Loucy (cell line): ENCODE data around the gene CAMKMT.

Experiments used
- H2AFZ ChIP-seq: fragments of 200-600 bp; sonication (generic); 2 replicates; pipeline ENCODE4 v1.6.0; 2016; ENCODE audit warnings: antibody characterized with exemption, mild to moderate bottlenecking, low read length, moderate library complexity
- H3F3A ChIP-seq: fragments of 200-600 bp; 2 replicates; pipeline ENCODE4 v1.6.0; 2016; ENCODE audit warnings: antibody characterized with exemption, low read depth, mild to moderate bottlenecking
- H3K27me3 ChIP-seq: fragments of 200-600 bp; sonication (generic); 2 replicates; pipeline ENCODE4 v1.6.1; 2014; ENCODE audit warnings: low read length, mild to moderate bottlenecking; ENCODE audit not compliant: insufficient read depth, poor library complexity, severe bottlenecking
- H3K36me3 ChIP-seq: fragments of 200-600 bp; sonication (generic); 2 replicates; pipeline ENCODE4 v1.6.1; 2016; ENCODE audit warnings: low read length; ENCODE audit not compliant: insufficient read depth
- H3K4me1 ChIP-seq: fragments of 200-600 bp; sonication (generic); 2 replicates; pipeline ENCODE4 v1.5.1; 2014; ENCODE audit warnings: low read length, mild to moderate bottlenecking; ENCODE audit not compliant: insufficient read depth, poor library complexity, severe bottlenecking
- H3K4me2 ChIP-seq: fragments of 200-600 bp; sonication (generic); 2 replicates; pipeline ENCODE4 v1.6.0; 2014; ENCODE audit warnings: antibody characterized with exemption, low read length, low read depth, mild to moderate bottlenecking; ENCODE audit not compliant: poor library complexity, severe bottlenecking
- H3K4me3 ChIP-seq: fragments of 200-600 bp; sonication (generic); 2 replicates; pipeline ENCODE4 v1.5.1; 2014; ENCODE audit warnings: low read length, mild to moderate bottlenecking, mixed read lengths; ENCODE audit not compliant: poor library complexity, severe bottlenecking
- H3K79me2 ChIP-seq: fragments of 200-600 bp; sonication (generic); 2 replicates; pipeline ENCODE4 v1.6.1; 2014; ENCODE audit warnings: low read length; ENCODE audit not compliant: insufficient read depth
- H3K9ac ChIP-seq: fragments of 200-600 bp; sonication (generic); 2 replicates; pipeline ENCODE4 v1.6.0; 2014; ENCODE audit warnings: mild to moderate bottlenecking, low read depth, low read length, moderate library complexity; ENCODE audit not compliant: poor library complexity, severe bottlenecking
- H3K9me2 ChIP-seq: fragments of 200-600 bp; sonication (generic); replicated peaks from 2 replicates; pipeline ENCODE4 v1.6.1; 2016; ENCODE audit warnings: low read depth, low read length, mixed read lengths
- H3K9me3 ChIP-seq: fragments of 200-600 bp; sonication (generic); 2 replicates; pipeline ENCODE4 v1.6.1; 2014; ENCODE audit warnings: mild to moderate bottlenecking, antibody characterized with exemption, low read length, low read depth; ENCODE audit not compliant: insufficient read depth
- H4K20me1 ChIP-seq: fragments of 200-600 bp; sonication (generic); 2 replicates; pipeline ENCODE4 v1.6.0; 2014; ENCODE audit warnings: antibody characterized with exemption, low read length, mild to moderate bottlenecking; ENCODE audit not compliant: insufficient read depth, poor library complexity, severe bottlenecking
- EZH2phosphoT487 ChIP-seq: fragments of 200-600 bp; IDR thresholded peaks from 2 replicates; pipeline ENCODE4 v1.6.1; 2018; ENCODE audit warnings: antibody characterized with exemption, mild to moderate bottlenecking, moderate library complexity, borderline replicate concordance
- TF ChIP-seq, protein P1 (sequence below): fragments of 200-600 bp; sonication (generic); conservative IDR thresholded peaks from 2 replicates; pipeline ENCODE4 v1.5.1; 2014; ENCODE audit warnings: mild to moderate bottlenecking, antibody characterized with exemption, low read length

CAMKMT gene

DNA sequence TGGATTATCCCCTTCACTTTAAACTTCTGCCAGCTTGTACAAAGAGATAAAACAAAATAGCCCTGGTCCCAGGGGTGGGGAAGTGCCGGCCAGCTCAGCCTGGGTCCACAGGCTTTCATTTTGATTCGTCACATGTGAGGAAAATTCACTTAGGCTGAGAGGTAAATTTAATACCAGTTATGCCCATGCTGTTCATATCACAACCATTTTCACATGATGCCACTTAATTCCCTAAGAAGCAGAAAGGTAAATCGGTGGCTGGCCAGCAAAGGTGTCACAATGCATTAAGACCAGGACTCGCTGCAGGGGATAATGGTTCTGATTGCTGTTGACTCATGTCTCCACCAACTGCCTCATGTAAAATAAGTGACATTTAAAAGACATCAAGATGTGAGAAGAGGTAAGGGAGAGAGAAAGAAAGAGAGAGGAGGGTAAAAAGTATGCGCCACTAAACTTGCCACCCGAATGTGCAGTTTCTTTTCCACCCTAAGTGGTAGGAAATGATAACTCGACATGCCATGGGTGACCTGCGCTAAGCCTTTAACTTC is 318.8 kb downstream of the CAMKMT start:
- Histone ChIP-seq H4K20me1 (no peaks in the 10 kb centered on the region), H3K9ac (no peak overlapping the region), H3K4me1 (no peaks in the 10 kb centered on the region), H3K9me3 (no peaks in the 10 kb centered on the region), H2AFZ (no peak overlapping the region), H3F3A (no peaks in the 10 kb centered on the region), H3K79me2 (no peaks in the 10 kb centered on the region), H3K4me2 (no peak overlapping the region), H3K4me3 (no peak overlapping the region), H3K9me2 (no peaks in the 10 kb centered on the region), H3K36me3 (no peaks in the 10 kb centered on the region), H3K27me3 (no peaks in the 10 kb centered on the region)
- TF ChIP-seq, protein P1, sequence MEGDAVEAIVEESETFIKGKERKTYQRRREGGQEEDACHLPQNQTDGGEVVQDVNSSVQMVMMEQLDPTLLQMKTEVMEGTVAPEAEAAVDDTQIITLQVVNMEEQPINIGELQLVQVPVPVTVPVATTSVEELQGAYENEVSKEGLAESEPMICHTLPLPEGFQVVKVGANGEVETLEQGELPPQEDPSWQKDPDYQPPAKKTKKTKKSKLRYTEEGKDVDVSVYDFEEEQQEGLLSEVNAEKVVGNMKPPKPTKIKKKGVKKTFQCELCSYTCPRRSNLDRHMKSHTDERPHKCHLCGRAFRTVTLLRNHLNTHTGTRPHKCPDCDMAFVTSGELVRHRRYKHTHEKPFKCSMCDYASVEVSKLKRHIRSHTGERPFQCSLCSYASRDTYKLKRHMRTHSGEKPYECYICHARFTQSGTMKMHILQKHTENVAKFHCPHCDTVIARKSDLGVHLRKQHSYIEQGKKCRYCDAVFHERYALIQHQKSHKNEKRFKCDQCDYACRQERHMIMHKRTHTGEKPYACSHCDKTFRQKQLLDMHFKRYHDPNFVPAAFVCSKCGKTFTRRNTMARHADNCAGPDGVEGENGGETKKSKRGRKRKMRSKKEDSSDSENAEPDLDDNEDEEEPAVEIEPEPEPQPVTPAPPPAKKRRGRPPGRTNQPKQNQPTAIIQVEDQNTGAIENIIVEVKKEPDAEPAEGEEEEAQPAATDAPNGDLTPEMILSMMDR: no peak
- TF ChIP-seq EZH2phosphoT487: no peak

DNA sequence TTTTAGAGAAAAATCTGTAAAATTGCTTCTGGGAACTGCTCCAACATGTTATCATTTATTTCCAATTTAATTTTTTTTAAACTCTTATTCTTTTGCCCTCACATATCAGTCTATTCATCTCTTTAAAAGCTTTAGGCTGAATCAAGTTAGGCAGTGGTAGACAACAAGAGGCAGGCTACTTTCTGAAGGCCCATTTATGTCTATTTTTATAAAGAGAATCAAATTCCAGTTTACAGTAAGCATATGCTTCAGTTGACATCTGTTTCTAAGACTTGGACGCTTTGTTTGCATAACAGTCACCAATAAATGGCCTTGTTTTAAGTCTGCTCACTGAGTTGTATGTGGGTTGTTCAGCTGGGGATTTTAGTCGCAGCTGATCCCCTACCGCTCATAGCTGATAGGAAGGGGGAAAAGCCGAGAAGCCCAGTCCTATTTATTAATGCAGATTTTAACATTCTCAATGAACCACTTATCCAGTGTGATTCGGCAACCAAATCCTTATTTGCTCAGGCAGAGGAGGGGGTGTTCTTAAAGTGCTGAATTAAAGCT is 319.3 kb downstream of the CAMKMT start:
- TF ChIP-seq, protein P1: no peak
- TF ChIP-seq EZH2phosphoT487: no peak
- H3K79me2 ChIP-seq: no peaks in the 10 kb centered on the region
- no peaks in the 10 kb centered on the region for H3F3A ChIP-seq
- no peaks in the 10 kb centered on the region for H3K9me2 ChIP-seq
- H3K36me3 ChIP-seq: no peaks in the 10 kb centered on the region
- H3K4me2 ChIP-seq: no peak overlapping the region
- H4K20me1 ChIP-seq: no peaks in the 10 kb centered on the region
- H3K27me3 ChIP-seq: no peaks in the 10 kb centered on the region
- H3K9ac ChIP-seq: no peak overlapping the region
- H3K4me3 ChIP-seq: no peak overlapping the region
- H3K9me3 ChIP-seq: no peaks in the 10 kb centered on the region
- H3K4me1 ChIP-seq: no peaks in the 10 kb centered on the region
- no peak overlapping the region for H2AFZ ChIP-seq

DNA sequence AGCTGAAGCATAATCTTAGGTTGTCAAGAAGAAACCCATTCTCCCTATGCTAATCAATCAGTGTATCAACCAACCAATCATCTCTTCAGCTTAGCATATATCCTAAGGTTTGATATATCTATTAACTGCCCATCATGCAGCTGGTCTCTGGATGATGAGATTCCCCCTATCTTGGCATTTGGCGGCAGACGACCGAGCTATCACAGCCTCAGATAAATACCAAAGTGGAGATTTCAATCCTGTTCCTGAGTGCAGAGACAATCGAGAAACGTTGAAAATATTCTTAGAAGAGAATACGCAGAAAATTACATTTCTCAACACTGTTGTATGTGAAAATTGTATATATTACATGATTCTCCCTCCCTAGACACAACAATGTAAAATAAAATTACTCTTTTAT is 320.7 kb downstream of the CAMKMT start:
- H3K4me1 ChIP-seq: no peaks in the 10 kb centered on the region
- no peak overlapping the region for H3K4me3 ChIP-seq
- H3K27me3 ChIP-seq: no peaks in the 10 kb centered on the region
- H3K79me2 ChIP-seq: no peaks in the 10 kb centered on the region
- no peaks in the 10 kb centered on the region for H4K20me1 ChIP-seq
- no peaks in the 10 kb centered on the region for H3K9me2 ChIP-seq
- H3K9me3 ChIP-seq: no peaks in the 10 kb centered on the region
- H3K4me2 ChIP-seq: no peak overlapping the region
- H3F3A ChIP-seq: no peaks in the 10 kb centered on the region
- H3K36me3 ChIP-seq: no peaks in the 10 kb centered on the region
- no peak overlapping the region for H2AFZ ChIP-seq
- TF ChIP-seq, protein P1: no peak
- TF ChIP-seq EZH2phosphoT487: no peak
- H3K9ac ChIP-seq: no peak overlapping the region
